ENCODE data around the gene APBB1IP.

The APBB1IP gene

GRCh38 chr10:26612151-26612915, 174.2 kb downstream of the APBB1IP start:
- Histone ChIP-seq H3K27ac (ENCODE audit: extremely low read depth, low read depth, low read length) (no peak overlapping the region), H3K9me3 (ENCODE audit: control insufficient read depth, insufficient read depth, low read depth, low read length) (no peaks in the 10 kb centered on the region), H3K4me3 (ENCODE audit: low read depth, low read length) (no peak overlapping the region), H3K36me3 (ENCODE audit: control insufficient read depth in 2 of 2, insufficient read depth in 1 of 2, low read length in 2 of 2) (no peaks in the 10 kb centered on the region), H3K4me1 (ENCODE audit: control insufficient read depth, insufficient read depth, low read length) (no peaks in the 10 kb centered on the region)
- no peak for TF ChIP-seq ZNF571 (tag by site-specific recombination; IDR thresholded peaks at IDR 0.05)
- TF ChIP-seq REPIN1 (tag by site-specific recombination; IDR thresholded peaks at IDR 0.05; ENCODE audit: low read depth): no peak
- no peak for TF ChIP-seq OVOL3 (tag by site-specific recombination; IDR thresholded peaks at IDR 0.05)
- TF ChIP-seq, protein P1, sequence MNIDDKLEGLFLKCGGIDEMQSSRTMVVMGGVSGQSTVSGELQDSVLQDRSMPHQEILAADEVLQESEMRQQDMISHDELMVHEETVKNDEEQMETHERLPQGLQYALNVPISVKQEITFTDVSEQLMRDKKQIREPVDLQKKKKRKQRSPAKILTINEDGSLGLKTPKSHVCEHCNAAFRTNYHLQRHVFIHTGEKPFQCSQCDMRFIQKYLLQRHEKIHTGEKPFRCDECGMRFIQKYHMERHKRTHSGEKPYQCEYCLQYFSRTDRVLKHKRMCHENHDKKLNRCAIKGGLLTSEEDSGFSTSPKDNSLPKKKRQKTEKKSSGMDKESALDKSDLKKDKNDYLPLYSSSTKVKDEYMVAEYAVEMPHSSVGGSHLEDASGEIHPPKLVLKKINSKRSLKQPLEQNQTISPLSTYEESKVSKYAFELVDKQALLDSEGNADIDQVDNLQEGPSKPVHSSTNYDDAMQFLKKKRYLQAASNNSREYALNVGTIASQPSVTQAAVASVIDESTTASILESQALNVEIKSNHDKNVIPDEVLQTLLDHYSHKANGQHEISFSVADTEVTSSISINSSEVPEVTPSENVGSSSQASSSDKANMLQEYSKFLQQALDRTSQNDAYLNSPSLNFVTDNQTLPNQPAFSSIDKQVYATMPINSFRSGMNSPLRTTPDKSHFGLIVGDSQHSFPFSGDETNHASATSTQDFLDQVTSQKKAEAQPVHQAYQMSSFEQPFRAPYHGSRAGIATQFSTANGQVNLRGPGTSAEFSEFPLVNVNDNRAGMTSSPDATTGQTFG (tag by site-specific recombination; IDR thresholded peaks at IDR 0.05; ENCODE audit: borderline replicate concordance): no peak
- TF ChIP-seq, protein P2, sequence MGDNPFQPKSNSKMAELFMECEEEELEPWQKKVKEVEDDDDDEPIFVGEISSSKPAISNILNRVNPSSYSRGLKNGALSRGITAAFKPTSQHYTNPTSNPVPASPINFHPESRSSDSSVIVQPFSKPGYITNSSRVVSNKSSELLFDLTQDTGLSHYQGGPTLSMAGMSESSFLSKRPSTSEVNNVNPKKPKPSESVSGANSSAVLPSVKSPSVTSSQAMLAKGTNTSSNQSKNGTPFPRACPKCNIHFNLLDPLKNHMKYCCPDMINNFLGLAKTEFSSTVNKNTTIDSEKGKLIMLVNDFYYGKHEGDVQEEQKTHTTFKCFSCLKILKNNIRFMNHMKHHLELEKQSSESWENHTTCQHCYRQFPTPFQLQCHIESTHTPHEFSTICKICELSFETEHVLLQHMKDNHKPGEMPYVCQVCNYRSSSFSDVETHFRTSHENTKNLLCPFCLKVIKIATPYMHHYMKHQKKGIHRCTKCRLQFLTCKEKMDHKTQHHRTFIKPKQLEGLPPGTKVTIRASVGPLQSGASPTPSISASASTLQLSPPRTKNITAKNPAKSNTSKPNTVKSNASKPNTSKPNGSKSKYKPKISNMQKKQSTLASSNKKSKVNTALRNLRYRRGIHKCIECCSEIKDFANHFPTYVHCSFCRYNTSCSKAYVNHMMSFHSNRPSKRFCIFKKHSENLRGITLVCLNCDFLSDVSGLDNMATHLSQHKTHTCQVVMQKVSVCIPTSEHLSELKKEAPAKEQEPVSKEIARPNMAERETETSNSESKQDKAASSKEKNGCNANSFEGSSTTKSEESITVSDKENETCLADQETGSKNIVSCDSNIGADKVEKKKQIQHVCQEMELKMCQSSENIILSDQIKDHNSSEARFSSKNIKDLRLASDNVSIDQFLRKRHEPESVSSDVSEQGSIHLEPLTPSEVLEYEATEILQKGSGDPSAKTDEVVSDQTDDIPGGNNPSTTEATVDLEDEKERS (tag by site-specific recombination; IDR thresholded peaks at IDR 0.05): no peak
- no peak for TF ChIP-seq ZNF146 (tag by site-specific recombination; IDR thresholded peaks at IDR 0.05)
- TF ChIP-seq ZNF660 (tag by site-specific recombination; IDR thresholded peaks at IDR 0.05): no peak
- TF ChIP-seq PRDM2 (tag by site-specific recombination; IDR thresholded peaks at IDR 0.05; ENCODE audit: borderline replicate concordance): no peak
- no peak for TF ChIP-seq ZNF514 (tag by site-specific recombination; IDR thresholded peaks at IDR 0.05)
- no peak for TF ChIP-seq ZNF132 (tag by site-specific recombination; IDR thresholded peaks at IDR 0.05; ENCODE audit: borderline replicate concordance)
- no peak for TF ChIP-seq ZNF623 (tag by site-specific recombination; IDR thresholded peaks at IDR 0.05)
- TF ChIP-seq ZNF140 (tag by site-specific recombination; IDR thresholded peaks at IDR 0.05): no peak
- TF ChIP-seq ZNF548 (tag by site-specific recombination; IDR thresholded peaks at IDR 0.05): no peak
- TF ChIP-seq ZNF600 (tag by site-specific recombination; IDR thresholded peaks at IDR 0.05): no peak
- TF ChIP-seq MZF1 (tag by site-specific recombination; IDR thresholded peaks at IDR 0.05; ENCODE audit: borderline replicate concordance): no peak
- ChIA-PET CTCF (no interaction called here), POLR2A (no interaction called here)

Measured in HEK293 (cell line).